H1 (cell line): Measurements from ENCODE around the gene TTF1. TPM values are rescaled to one million over a fixed set of nuclear protein-coding genes. Genes with fewer than 3 reads are reported as not detected.

Experiments used
- CTCF ChIA-PET: fragments of 300-600 bp; sonication (Branson Sonifier 250); formaldehyde crosslinking; loops from one replicate; lab custom pipeline; 2021; ENCODE audit not compliant: partially characterized antibody; lab: Charles Lee
- POLR2A ChIA-PET: fragments of 300-600 bp; sonication (Branson Sonifier 250); formaldehyde crosslinking; loops from one replicate; lab custom pipeline; 2021; ENCODE audit warnings: inconsistent platforms; ENCODE audit not compliant: partially characterized antibody; lab: Charles Lee
- DNase-seq, 2 experiments: peaks; one replicate each; pipeline versions ENCODE4 v3.0.0 to v3.0.0-alpha.2; 2010 to 2022; ENCODE audit warnings: low spot score in 2 of 2, low read depth in 1 of 2, mixed read lengths in 1 of 2
- FAIRE-seq: peaks from 2 replicates; lab custom pipeline; 2011; peaks lifted over from hg19 to GRCh38; lab: Jason Lieb, UNC
- H2AFZ ChIP-seq: 2 replicates; pipeline ENCODE4 v1.8.1; 2012; ENCODE audit warnings: low read length, inconsistent platforms
- H2AK5ac ChIP-seq: 2 replicates; pipeline ENCODE4 v1.6.1; 2013; ENCODE audit warnings: low read depth, low read length
- H2BK120ac ChIP-seq: replicated peaks from 2 replicates; pipeline ENCODE3; 2013; ENCODE audit warnings: low read depth, low read length, inconsistent platforms
- H2BK12ac ChIP-seq: 2 replicates; pipeline ENCODE4 v1.6.1; 2013; ENCODE audit warnings: low read depth, low read length
- H2BK15ac ChIP-seq: 2 replicates; pipeline ENCODE4 v1.6.1; 2013; ENCODE audit warnings: low read length
- H2BK20ac ChIP-seq: 2 replicates; pipeline ENCODE4 v1.6.1; 2013; ENCODE audit warnings: low read length
- H2BK5ac ChIP-seq: 2 replicates; pipeline ENCODE4 v1.6.1; 2013; ENCODE audit warnings: low read depth, low read length
- H3K14ac ChIP-seq: 2 replicates; pipeline ENCODE4 v1.6.1; 2013; ENCODE audit warnings: inconsistent platforms; ENCODE audit not compliant: insufficient read length
- H3K18ac ChIP-seq: 2 replicates; pipeline ENCODE4 v1.6.1; 2013; ENCODE audit warnings: low read length; ENCODE audit errors: extremely low read depth
- H3K23ac ChIP-seq: 2 replicates; pipeline ENCODE4 v1.6.1; 2013; ENCODE audit warnings: inconsistent platforms; ENCODE audit not compliant: insufficient read length
- H3K23me2 ChIP-seq: 2 replicates; pipeline ENCODE4 v1.6.1; 2013; ENCODE audit warnings: low read depth, low read length
- H3K27ac ChIP-seq: 2 replicates; pipeline ENCODE4 v1.6.1; 2011; ENCODE audit warnings: low read depth, low read length, inconsistent platforms
- H3K27me3 ChIP-seq, 4 experiments: replicated peaks in 1 of 4; 1 replicate in 1 of 4; 2 replicates in 3 of 4; pipeline versions ENCODE4 v1.6.1 to v1.8.1; 2011 to 2013; ENCODE audit warnings: low read length in 3 of 4, mild to moderate bottlenecking in 3 of 4, inconsistent platforms in 2 of 4, mixed read lengths in 2 of 4, moderate library complexity in 1 of 4; ENCODE audit not compliant: control insufficient read depth in 3 of 4, insufficient read depth in 3 of 4; ENCODE audit errors: extremely low read depth in 1 of 4
- H3K36me3 ChIP-seq, 4 experiments: 2 replicates each; pipeline versions ENCODE4 v1.6.1 to v1.8.1; 2011 to 2013; ENCODE audit warnings: mild to moderate bottlenecking in 4 of 4, low read length in 3 of 4, moderate library complexity in 2 of 4, control low read depth in 1 of 4, inconsistent platforms in 1 of 4; ENCODE audit not compliant: insufficient read depth in 4 of 4, control insufficient read depth in 2 of 4
- H3K4ac ChIP-seq: replicated peaks from 2 replicates; pipeline ENCODE3; 2013; ENCODE audit warnings: low read length, low read depth, mixed read lengths, inconsistent platforms; ENCODE audit not compliant: insufficient read length
- H3K4me1 ChIP-seq, 4 experiments: replicated peaks in 1 of 4; 1 replicate in 1 of 4; 2 replicates in 3 of 4; pipeline versions ENCODE4 v1.6.1 to v1.8.1; 2011 to 2013; ENCODE audit warnings: low read length in 3 of 4, inconsistent platforms in 2 of 4, mixed read lengths in 1 of 4; ENCODE audit not compliant: insufficient read depth in 4 of 4, control insufficient read depth in 3 of 4
- H3K4me2 ChIP-seq, 2 experiments: 2 replicates each; pipeline versions ENCODE4 v1.6.1 to v1.8.1; 2011 to 2013; ENCODE audit warnings: low read depth in 2 of 2, low read length in 2 of 2, control low read depth in 1 of 2, inconsistent platforms in 1 of 2, mild to moderate bottlenecking in 1 of 2; ENCODE audit not compliant: insufficient read depth in 1 of 2
- H3K4me3 ChIP-seq, 4 experiments: fragments of 200-600, 300-600 bp in 1 of 4; sonication (generic), shearing (Covaris generic), sonication (Bioruptor Twin) in 1 of 4; 2 replicates each; pipeline versions ENCODE4 v1.5.1 to v1.8.1; 2011 to 2016; ENCODE audit warnings: low read length in 4 of 4, low read depth in 3 of 4, control low read depth in 2 of 4, inconsistent platforms in 2 of 4, mild to moderate bottlenecking in 2 of 4, mixed read lengths in 1 of 4, moderate library complexity in 1 of 4; ENCODE audit not compliant: insufficient read depth in 2 of 4; ENCODE audit errors: extremely low read depth in 1 of 4
- H3K56ac ChIP-seq: replicated peaks from 2 replicates; pipeline ENCODE3; 2013; ENCODE audit warnings: low read depth, mild to moderate bottlenecking, mixed read lengths, low read length, inconsistent platforms; ENCODE audit not compliant: insufficient read length
- H3K79me1 ChIP-seq: 2 replicates; pipeline ENCODE4 v1.6.1; 2013; ENCODE audit warnings: low read depth, low read length, control low read depth
- H3K79me2 ChIP-seq, 2 experiments: 2 replicates each; pipeline versions ENCODE4 v1.6.1 to v1.8.1; 2012 to 2013; ENCODE audit warnings: low read length in 2 of 2, mild to moderate bottlenecking in 2 of 2, inconsistent platforms in 1 of 2; ENCODE audit not compliant: insufficient read depth in 2 of 2, control insufficient read depth in 1 of 2
- H3K9ac ChIP-seq, 4 experiments: replicated peaks in 1 of 4; 1 replicate in 1 of 4; 2 replicates in 3 of 4; pipeline versions ENCODE4 v1.6.1 to v1.8.1; 2011 to 2013; ENCODE audit warnings: low read depth in 3 of 4, low read length in 3 of 4, control low read depth in 2 of 4, mild to moderate bottlenecking in 2 of 4, moderate library complexity in 2 of 4, inconsistent platforms in 1 of 4; ENCODE audit errors: extremely low read depth in 1 of 4
- H3K9me3 ChIP-seq, 2 experiments: 2 replicates each; pipeline versions ENCODE4 v1.6.1 to v1.8.1; 2012 to 2013; ENCODE audit warnings: mild to moderate bottlenecking in 2 of 2, moderate library complexity in 2 of 2, control low read depth in 1 of 2, inconsistent platforms in 1 of 2, low read depth in 1 of 2, low read length in 1 of 2, mixed read lengths in 1 of 2; ENCODE audit not compliant: insufficient read depth in 2 of 2
- H4K20me1 ChIP-seq, 2 experiments: replicated peaks in 1 of 2; 2 replicates each; pipeline versions ENCODE3 to v1.8.1; 2011 to 2013; ENCODE audit warnings: inconsistent platforms in 2 of 2, low read length in 2 of 2, mild to moderate bottlenecking in 1 of 2; ENCODE audit not compliant: insufficient read depth in 2 of 2, control insufficient read depth in 1 of 2
- H4K5ac ChIP-seq: 2 replicates; pipeline ENCODE4 v1.6.1; 2013; ENCODE audit warnings: low read length, low read depth, mixed read lengths, inconsistent platforms; ENCODE audit not compliant: insufficient read length
- H4K8ac ChIP-seq: 2 replicates; pipeline ENCODE4 v1.8.0; 2013; ENCODE audit warnings: mild to moderate bottlenecking, moderate library complexity, low read length, inconsistent platforms; ENCODE audit not compliant: insufficient read depth; ENCODE audit errors: extremely low read depth
- H4K91ac ChIP-seq: replicated peaks from 2 replicates; pipeline ENCODE3; 2013; ENCODE audit warnings: low read length, mixed read lengths, inconsistent platforms; ENCODE audit not compliant: insufficient read length
- BACH1 ChIP-seq: IDR thresholded peaks from 2 replicates; pipeline ENCODE4 v1.6.1; 2012; ENCODE audit warnings: low read length, improper control_type of control experiment
- BCL11A ChIP-seq, 2 experiments: IDR thresholded peaks; one replicate each; pipeline ENCODE4 v1.6.1; 2011; ENCODE audit warnings: low read depth in 2 of 2, low read length in 2 of 2, mild to moderate bottlenecking in 2 of 2
- CEBPB ChIP-seq: IDR thresholded peaks from 2 replicates; pipeline ENCODE4 v1.6.1; 2012; ENCODE audit warnings: low read depth, low read length
- CTCF ChIP-seq, 3 experiments: IDR thresholded peaks; 1 replicate in 2 of 3; 2 replicates in 1 of 3; pipeline versions ENCODE4 v1.5.1 to v1.6.1; 2011; ENCODE audit warnings: low read length in 3 of 3, mild to moderate bottlenecking in 3 of 3, inconsistent platforms in 2 of 3, low read depth in 1 of 3, moderate library complexity in 1 of 3; ENCODE audit not compliant: insufficient read depth in 1 of 3; ENCODE audit errors: control extremely low read depth in 1 of 3
- GABPA ChIP-seq: IDR thresholded peaks from 2 replicates; pipeline ENCODE4 v1.6.1; 2011; ENCODE audit warnings: mild to moderate bottlenecking, low read length, moderate library complexity, borderline replicate concordance; ENCODE audit not compliant: insufficient read depth
- PHF8 ChIP-seq: fragments of 200-600 bp; sonication (generic); conservative IDR thresholded peaks from 2 replicates; pipeline ENCODE4 v1.7.1; 2012; ENCODE audit warnings: low read depth, mild to moderate bottlenecking, inconsistent platforms, low read length, moderate library complexity
- POU5F1 ChIP-seq: IDR thresholded peaks from 2 replicates; pipeline ENCODE4 v1.6.1; 2011; ENCODE audit warnings: low read depth, mild to moderate bottlenecking, low read length, moderate library complexity
- RAD21 ChIP-seq, 2 experiments: IDR thresholded peaks in 1 of 2; conservative IDR thresholded peaks in 1 of 2; 2 replicates each; pipeline ENCODE4 v1.6.1; 2011; ENCODE audit warnings: low read depth in 2 of 2, low read length in 2 of 2, improper control_type of control experiment in 1 of 2, inconsistent platforms in 1 of 2, mild to moderate bottlenecking in 1 of 2, moderate library complexity in 1 of 2
- RXRA ChIP-seq: IDR thresholded peaks from 2 replicates; pipeline ENCODE4 v1.6.1; 2011; ENCODE audit warnings: low read depth, mild to moderate bottlenecking, low read length, moderate library complexity; ENCODE audit not compliant: insufficient read depth
- SAP30 ChIP-seq: fragments of 300-600 bp; sonication (generic); IDR thresholded peaks from 2 replicates; pipeline ENCODE4 v1.7.1; 2012; ENCODE audit warnings: low read length, moderate library complexity, mild to moderate bottlenecking, inconsistent platforms; ENCODE audit not compliant: insufficient read depth, insufficient replicate concordance
- SIX5 ChIP-seq: IDR thresholded peaks from 2 replicates; pipeline ENCODE4 v1.6.1; 2011; ENCODE audit warnings: mild to moderate bottlenecking, low read depth, low read length
- WGBS, 2 experiments: shearing (Covaris generic) in 1 of 2; methylation state at CpG; one replicate each; pipeline versions ENCODE4 v1.1.6 to v1.1.7; 2013 to 2015; ENCODE audit warnings: low lambda C conversion rate in 2 of 2, mixed read lengths in 2 of 2, inconsistent platforms in 1 of 2, low coverage in 1 of 2, missing lambda C conversion rate in 1 of 2; ENCODE audit not compliant: insufficient replicate concordance in 2 of 2, insufficient coverage in 1 of 2, insufficient read length in 1 of 2; ENCODE audit errors: extremely low coverage in 1 of 2, missing lambda C conversion rate in 1 of 2; 5-methylcytosine and 5-hydroxymethylcytosine counted together
- polyA plus RNA-seq, 7 experiments: library from polyadenylated mRNA; depleted of rRNA in 3 of 7; stranded (reverse) in 5 of 7; unstranded in 2 of 7; fragments of >200 nt in 5 of 7; fragments of 200-250 nt in 2 of 7; gene quantifications; 1 replicate in 5 of 7; 2 replicates in 1 of 7; 4 replicates in 1 of 7; pipeline versions ENCODE4 v1.2.1 to v1.2.3, GENCODE V29; 2011 to 2013; ENCODE audit warnings: missing spikeins in 2 of 7, mixed read lengths in 2 of 7
- total RNA-seq: library from RNA; stranded (reverse); fragmentation: NEBNext Ultra II Directional; extraction: Animal tissue kit (Norgen Biotek cat#: 25700); gene quantifications from 2 replicates; pipeline ENCODE4 v1.2.1, GENCODE V29; 2021

The TTF1 gene
- total and polyA plus RNA-seq, 2 of the 8 experiments (the other 6 are each of a cell fraction or from before 2014, with no cell fraction given): 7.8 to 22.2 TPM

DNA sequence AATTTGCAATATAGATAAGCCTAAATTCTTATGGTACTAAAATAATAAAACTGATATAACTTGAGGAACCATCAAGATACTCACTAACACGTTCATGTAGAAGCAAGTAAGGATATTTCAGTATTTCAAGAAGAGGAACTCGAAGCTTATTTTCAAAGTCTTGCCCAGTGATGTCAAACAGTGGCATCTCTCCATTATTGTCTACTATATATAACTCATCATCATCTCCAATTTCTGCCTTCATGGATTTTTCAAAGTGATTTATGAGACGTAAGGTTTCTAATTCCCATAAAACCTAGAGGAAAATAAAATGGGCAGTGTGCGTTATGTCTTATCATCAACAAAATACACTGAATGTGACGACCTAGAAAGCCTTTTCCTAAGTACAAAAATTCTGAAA is 60.5 kb downstream of the TTF1 start:
- Histone ChIP-seq H4K20me1 (peaks cover 3 to 6% of the 10 kb centered on the region in 2 experiments), H2BK15ac (no peak overlapping the region), H3K14ac (no peak overlapping the region), H3K23me2 (no peaks in the 10 kb centered on the region), H2BK120ac (no peak overlapping the region), H3K4me2 (no peak overlapping the region), H3K18ac (no peak overlapping the region), H4K91ac (no peak overlapping the region), H3K79me2 (peaks cover 0 to 2% of the 10 kb centered on the region in 2 experiments; a peak in 1 of 4 replicates), H4K5ac (no peak overlapping the region), H3K4me1 (no peaks in the 10 kb centered on the region), H3K79me1 (peaks cover 2% of the 10 kb centered on the region), H2AK5ac (no peak overlapping the region), H3K4me3 (no peak overlapping the region), H2BK5ac (no peak overlapping the region), H3K56ac (no peak overlapping the region), H3K27ac (no peak overlapping the region), H3K9me3 (no peaks in the 10 kb centered on the region), H2AFZ (no peak overlapping the region), H3K4ac (no peak overlapping the region), H2BK20ac (no peak overlapping the region), H3K9ac (no peak overlapping the region), H3K36me3 (peaks cover 19 to 91% (median 61%) of the 10 kb centered on the region in 4 experiments), H4K8ac (no peak overlapping the region), H3K23ac (no peak overlapping the region), H2BK12ac (no peak overlapping the region), H3K27me3 (no peaks in the 10 kb centered on the region)
- 84% methylated on average over 5 of the region's 5 CpGs; no CpG with 5 or more reads in 1 of the 2 experiments for WGBS, 2 experiments
- DNase-seq: no peak
- no peak for FAIRE-seq
- POLR2A ChIA-PET: interaction anchor here (1.0 to 1.5 kb wide), 4 partner anchors 9 to 33 kb away, joined by 3 to 4 read pairs (median 3); no protein-coding TSS in a partner anchor
- CTCF ChIA-PET: interaction anchor here (0.8 to 1.5 kb wide), 2 partner anchors 30 to 77 kb away, joined by 3 read pairs; no protein-coding TSS in a partner anchor
- TF ChIP-seq GABPA: no peak
- no peak for TF ChIP-seq RXRA
- TF ChIP-seq CEBPB: no peak
- no peak for TF ChIP-seq PHF8
- TF ChIP-seq SAP30: no peak
- TF ChIP-seq RAD21 (IDR thresholded peaks at IDR 0.05 in 1 of 2, conservative IDR thresholded peaks at IDR 0.05 in 1 of 2; ENCODE audit: low read depth in 2 of 2, low read length in 2 of 2): no peak
- TF ChIP-seq SIX5: no peak
- no peak for TF ChIP-seq BACH1
- no peak for TF ChIP-seq POU5F1
- TF ChIP-seq BCL11A (IDR thresholded peaks at IDR 0.05; ENCODE audit: low read depth in 2 of 2, low read length in 2 of 2): no peak
- no peak for TF ChIP-seq CTCF (IDR thresholded peaks at IDR 0.05; ENCODE audit: control extremely low read depth in 1 of 3, insufficient read depth in 1 of 3, low read depth in 1 of 3, low read length in 3 of 3)
